Measurements from ENCODE around the gene WIZ.

WIZ gene

DNA sequence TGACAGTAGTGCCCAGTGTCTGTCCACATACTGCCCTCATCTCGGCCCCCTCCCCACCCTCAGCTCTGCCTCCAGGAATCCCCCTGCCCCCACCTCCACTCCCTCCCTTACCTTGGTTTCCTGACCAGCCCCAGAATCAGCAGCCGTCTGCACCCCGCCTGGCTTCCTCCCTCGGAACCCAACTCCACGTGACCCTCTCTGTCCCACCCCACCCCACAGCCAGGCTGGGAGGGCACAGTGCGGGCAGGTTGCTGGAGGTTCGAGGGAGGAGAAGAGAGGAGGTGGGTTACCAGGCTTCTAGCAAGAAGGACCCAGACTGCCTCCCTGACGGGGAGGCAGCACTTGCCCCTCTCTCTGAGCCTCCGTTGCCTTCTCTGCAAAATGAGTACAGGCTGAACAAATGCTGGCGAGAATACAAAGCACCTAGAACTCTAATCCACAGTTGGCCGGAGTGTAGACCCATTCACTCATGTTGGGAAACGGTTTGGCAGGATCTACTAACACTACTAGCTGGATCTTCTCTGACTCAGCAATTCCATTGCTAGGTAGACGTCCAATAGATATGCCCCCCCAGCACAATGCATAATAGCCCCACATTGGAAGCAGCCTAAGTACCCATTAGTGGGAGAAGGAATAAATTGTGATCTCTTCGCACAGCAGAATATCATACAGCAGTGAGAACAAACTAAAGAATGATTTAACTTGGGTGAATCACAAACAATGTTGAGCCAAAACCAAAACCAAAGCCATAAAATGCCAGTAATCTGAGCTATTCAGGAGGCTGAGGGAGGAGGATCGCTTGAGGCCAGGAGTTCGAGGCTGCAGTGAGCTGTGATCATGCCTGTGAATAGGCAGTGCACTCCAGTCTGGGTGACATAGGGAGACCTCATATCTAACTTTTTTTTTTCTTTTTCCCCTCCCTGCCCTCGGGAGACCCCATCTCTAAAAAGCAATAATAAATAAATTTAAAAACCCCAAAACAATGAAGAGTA is 14.9 kb upstream of the WIZ start, which contains the start of gene RASAL3:
TSS of gene RASAL3 (minus strand) at position 151 of the 992 bp plus-strand sequence. CDS start 186 bp downstream, outside the sequence.
- no peak for DNase-seq

DNA sequence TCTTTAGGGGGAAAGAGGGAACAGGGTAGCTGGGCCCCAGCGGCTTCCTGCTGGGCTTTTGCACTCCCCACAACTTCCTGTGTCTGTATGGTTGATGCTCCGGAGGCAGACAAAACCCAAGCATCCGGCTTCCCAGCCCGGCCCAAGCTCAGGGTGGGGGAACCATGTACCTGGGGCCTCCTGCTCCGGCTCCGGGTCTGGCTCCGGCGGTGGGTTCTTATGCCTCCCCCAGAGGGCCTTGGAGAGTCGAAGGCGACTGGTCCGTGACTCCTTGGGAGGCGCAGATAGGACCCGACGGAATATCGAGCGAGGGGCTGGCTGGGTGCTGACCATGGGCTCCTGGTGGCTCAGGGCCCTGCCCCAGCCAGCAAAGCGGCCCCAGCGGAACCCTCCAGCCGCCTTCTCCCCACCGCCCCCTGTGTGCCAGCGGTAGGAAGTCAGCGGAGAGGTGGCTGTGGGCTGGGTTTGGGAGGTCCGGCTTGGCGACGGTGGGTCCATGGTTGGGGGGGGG is 14.2 kb upstream of the WIZ start:
- no peak for DNase-seq

DNA sequence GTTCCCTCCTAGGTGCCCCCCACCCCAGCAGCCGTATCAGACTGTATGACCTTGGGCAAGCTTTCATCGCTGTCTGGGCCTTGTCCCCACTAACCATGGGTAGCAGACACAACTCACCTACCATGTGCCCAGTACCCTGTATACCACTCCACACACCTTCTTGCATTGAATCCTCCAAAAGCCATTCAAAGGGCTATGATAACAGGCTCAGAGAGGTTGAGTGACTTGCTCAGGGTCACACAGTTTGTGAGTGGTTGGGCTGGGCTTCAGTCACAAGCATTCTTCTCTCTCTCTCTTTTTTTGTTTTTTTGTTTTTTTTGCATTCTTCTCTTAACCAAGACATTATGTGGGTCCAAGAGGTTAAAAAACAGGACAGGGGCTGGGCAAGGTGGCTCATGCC is 11.9 kb upstream of the WIZ start:
- no peak for DNase-seq

DNA sequence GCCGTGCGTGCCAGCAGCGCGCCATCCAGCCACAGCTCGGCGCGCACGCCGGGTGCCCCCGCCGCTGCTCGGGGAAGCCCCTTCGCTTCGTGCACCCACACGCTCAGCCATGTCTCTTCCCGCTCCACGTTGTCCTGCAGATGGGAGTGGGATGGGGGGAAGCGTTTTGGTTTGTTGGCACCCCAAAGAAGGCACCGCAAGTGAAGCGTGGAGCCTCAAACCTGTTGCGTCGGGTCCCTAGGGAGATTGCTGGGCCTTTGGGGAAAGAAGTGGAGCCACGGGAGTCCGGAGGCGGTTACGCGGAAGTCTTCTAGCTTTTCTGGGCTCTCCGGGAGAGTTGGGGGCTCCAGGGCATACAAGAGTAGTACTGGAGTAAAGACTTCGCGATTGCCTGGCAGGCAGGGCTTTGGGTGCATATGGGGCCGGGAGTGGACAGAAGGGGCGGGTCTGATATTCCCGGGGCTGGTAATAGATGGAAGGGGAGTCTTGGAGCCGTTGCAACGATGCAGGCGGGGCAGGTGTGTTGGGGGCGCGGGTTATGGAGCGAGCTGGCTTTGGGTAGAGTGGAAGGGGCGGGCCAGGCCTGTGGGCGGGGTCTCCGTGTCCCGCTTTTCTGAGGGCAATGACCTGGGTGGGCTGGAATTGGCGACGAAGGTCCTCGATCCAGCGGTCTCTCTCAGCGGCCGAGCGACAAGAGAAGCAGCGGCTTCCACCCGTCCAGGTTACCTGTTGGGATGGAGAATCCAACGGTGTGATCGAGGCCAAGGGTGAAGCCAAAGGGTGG is 8.1 kb upstream of the WIZ start:
- DNase-seq: no peak

DNA sequence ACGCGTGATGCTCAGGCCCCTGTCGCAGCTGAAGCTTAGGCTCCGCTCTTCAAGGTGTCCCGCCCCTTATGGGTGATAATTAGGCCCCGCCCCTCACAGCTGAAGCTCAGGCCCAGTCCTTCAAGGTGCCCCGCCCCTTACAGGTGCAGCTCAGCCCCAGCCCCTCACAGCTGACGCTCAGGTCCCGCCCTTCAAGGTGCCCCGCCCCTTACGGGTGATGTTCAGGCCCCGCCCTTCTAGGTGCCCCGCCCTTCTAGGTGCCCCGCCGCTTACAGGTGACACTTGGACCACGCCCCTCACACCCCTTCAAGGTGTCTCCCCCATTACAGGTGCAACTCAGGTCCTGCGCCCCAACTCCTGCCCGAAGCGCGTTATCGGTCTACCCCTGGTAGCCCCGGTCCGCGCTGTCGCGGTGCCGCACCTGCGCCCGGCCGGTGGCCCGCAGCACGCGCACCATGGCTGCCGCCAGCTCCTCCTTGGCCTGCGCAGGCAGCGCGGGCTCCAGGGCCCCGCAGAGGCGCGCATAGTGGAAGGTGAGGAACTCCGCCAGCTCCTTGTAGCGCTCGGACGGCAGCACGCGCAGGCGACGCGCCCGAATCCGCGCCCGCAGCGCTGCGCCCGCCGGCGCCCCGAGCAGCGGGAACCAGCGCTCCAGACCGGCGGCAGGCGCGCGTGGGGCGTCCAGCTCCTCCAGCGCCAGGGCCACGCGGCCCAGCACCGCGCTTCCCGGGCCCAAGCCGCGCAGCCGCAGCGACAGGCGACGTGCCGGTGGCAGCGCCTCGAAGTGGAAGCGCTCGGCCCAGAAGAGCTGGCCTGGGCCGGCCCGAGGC is 7.3 kb upstream of the WIZ start:
- DNase-seq: peak; percentile 74

DNA sequence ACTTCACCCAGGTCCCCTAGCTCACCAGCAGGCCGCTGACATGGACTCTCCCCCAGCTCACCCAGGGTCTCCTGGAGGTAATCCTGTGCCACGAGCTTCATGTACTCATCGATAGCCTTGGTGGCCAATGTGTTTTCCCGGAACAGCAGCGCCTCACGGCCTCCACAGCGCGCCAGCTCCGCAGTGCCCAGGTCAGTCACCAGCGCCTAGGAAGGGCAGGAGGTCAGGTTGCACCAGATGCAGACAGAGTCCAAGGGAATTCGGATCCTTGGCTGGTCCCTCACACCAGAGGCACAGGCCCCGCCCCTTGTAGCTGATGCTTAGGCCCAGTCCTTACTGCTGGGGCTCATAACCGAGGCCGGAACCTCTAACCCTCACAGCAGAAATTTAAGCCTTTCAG is 6.7 kb upstream of the WIZ start:
- no peak for DNase-seq

DNA sequence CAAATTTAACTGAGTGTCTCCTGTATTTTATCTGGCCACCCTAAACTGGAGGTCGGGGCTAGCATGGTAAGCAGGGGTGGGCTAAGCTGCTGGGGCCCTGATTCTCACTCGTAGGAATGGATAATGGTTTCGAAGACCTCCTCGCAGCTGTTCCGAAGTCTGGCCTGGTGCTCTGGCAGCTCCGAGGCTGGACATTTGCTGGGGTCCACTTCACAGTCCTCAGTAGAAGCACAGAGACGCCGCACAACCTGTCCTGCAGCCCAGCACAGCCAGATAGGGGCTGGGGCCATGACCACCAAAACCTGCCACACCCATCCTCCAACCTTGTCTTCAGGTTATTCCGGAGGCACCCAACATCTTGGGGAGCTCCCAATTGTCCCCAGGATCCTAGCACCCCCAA is 6.2 kb upstream of the WIZ start:
- DNase-seq: no peak

DNA sequence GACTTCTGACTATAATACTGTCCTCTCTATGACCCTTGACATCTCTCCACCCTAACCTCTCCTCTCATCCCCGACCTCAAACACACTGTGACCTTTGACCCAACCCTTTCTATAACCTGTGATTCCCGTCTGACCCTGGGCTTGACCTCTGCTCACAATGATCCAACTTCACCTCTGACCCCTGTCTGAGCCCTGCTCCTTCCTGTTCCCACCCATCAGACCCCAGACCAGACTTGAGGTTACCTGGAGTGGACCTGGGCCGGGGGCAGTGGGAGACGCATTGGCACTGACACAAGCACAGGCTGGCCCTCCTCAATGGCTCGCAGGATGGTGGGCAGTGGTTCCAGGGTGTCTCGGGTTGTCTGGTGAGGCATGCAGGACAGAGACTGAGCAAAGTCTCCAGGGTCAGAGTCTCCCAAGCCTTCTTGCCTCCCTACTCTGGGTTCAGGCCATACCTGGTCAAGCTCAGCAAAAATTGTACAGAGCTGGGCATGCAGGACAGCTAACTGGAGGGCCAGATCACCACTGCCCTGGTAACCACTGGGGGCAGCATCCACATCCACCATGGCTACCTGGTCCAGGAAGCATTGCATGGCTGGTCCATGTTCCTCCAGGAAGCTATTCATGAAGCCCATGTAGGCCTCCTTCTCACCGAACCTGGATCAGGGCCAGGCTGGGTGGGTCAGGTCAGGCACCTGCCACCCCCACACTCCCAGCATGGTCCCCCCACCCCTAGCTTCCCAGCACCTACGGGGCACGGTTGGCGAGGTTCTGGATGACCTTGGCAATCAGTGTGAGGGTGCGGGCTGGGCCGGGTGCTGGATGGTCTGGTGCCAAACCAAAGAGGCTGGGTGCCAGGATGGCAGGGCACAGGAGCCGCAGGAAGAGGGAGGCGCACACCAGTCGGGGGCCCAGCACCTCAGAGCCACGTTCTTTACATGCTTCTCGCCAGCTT is 4.4 kb upstream of the WIZ start:
- no peak for DNase-seq

DNA sequence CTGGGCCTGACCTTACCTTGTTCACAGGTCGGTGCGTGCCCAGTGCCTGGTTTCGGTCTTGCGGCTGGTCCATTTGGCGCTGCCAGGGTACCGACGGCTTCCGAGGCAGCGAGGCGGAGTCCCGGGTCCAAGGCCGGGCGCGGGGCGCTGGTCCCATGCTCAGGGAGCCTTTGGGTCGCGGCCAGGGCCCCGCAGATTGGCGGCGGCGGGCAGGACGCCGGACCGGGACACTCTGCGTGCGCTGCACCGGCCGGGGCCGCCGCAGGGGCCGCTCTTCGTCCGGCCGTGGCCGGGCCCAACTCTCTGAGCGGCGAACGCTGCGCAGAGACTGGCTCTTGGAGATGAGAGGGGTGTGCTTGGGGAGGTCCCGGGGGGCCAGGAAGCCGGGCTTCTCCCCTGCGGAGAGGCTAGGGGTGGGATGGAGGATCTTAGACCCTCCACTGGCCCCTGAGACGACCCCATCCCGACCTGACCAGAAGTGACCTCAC is 3.4 kb upstream of the WIZ start:
- DNase-seq: no peak

DNA sequence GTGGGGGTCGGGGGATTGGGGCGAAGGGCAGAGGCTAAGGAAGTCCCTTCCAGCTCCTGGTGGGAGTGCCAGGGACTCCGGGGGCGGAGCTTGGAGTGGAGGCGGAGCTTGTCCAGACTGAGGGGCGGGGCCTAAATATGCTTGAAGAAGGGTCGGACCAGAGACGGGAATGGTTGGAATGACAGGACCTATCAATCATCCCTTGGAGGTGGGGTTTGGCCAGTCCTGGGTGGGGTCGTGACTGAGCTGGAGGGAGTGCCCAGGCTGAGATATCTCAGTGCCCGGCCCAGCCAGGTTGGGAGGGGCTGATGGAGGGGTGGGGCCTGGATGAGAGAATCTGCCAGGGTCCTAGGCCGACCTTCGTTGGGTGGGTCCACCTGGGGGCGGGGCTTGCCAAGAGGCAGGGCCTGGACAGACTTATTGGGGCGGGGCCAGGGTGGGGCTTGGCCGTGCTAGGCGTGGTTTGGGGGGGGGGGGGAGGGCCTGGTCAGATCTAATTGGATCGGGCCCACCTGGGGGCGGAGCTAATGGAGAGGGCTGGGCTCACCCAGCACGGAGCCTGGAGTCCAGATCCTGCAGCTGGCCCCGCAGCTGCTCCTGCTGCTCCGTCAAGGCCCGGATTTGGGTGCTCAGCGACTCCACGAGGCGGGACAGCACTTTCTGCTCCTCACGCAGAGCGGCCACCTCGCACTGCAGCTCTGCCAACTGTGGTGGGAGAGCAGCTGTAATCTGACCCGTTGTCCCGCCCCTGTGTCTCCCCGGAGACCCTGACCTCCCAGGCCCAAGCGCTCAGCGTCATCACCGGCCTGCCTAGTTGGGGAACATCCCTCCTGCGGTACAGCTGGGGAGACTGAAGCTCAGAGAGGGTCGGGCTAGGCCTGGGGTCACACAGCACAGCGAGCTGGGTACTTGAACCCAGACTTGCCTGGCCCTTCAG is 2.6 kb upstream of the WIZ start:
- peak; percentile 46 for DNase-seq

DNA sequence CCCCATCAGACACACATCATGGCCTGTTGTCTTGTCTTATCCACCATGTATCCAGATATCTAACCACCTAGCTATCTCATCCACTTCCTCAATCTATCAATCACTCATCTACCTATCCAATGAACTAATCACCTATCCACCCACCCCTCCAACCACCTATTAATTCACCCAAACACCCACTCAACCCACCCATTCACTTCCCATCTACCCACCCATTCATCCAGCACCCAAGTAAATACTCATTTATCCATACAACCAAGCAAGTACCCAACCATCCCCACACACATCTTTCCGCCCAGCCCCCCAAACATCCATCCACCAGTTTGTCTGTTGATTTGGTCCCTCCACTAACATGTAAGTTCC is 753 bp upstream of the WIZ start:
- DNase-seq: no peak

DNA sequence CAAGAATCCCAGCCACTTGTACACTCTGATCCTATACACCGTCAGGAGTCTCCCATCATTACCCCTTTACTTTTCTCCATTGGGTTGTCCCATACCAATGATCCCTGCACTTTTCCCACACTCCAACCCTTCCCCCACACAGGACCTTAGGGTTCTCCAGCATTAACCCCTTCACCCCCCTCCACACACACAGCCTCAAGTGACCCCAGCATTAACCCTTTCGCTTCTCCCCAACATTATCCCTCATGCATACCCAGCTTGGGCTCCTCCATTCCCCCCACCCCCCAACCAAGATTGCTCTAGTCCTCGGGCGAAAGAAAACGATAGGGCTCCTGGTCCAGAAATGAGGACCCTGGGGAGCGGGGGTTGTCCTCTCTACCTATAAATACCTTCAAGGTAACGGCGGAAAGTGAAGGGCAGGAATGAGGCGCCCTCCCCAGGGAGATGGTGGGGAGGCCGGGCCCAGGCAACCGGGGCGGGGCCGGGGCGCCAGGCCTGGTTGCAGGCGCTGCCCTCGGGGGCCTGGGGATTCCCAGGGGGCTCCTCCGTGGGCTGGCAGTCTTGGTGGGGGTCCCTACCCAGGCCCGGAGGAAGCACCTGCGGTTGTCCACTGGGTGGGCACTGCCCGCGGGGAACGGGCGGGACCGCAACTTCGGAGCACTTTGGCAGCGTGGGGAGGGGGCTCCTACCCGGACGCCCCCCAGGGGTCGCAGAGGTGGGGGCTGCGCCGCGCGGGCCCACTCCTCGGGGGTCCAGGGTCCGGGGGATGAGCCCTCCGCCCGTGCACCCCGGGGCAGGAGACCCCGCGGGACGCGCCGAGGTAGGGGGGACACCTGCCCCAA is 757 bp downstream of the WIZ start:
- DNase-seq: no peak

DNA sequence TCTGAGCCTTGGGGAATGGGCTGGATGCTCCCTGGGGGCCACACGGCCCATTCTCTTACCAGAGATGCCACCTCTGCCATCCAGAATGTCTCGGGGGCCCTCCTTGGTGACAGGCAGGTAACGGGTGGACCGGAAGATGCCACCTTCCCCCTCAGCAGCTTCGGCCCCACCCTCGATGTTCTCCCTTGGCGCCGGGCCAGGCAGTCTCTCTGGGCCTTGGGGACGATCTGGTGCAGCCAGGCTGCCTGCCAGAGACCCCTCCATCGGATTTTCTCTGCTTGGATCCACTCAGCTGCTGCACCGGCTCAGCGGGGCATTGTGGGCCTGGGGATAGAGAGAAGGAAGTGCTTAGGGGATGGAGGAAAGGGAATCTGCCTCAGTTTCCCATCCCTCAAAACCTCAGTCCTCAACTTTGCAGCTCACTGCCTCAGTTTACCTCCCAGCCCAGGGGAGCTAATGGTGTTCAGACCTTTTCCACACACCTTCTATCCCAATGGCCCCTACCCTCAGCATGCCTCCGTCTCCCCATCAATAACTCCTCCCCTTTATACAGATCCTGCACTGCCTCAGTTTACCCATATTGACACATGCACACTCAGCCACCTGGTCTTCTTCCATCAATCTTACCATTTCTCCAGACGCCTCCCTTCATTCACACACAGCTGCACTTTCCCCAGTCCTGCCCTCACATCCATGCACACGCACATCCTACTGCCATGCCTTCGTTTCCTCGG is 1.5 kb downstream of the WIZ start:
- DNase-seq: no peak

DNA sequence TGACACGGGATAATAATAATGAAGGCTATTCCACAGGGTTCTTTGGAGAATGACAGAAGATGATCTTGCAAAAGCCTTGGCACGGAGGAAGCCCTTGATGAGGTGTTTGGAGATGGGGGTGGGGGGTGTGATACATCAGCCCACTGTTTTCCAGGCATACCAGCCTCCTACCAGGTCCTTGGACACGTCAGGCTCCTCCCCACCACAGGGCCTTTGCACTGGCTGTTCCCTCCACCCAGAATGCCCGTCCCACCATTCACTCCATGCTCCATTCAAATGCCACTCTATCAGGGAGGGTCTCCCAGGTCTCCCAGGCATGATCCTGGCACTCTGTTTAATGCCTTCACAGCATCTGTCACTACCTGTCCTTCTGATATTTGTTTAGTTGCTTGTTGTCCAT is 2.7 kb downstream of the WIZ start:
- DNase-seq: no peak

DNA sequence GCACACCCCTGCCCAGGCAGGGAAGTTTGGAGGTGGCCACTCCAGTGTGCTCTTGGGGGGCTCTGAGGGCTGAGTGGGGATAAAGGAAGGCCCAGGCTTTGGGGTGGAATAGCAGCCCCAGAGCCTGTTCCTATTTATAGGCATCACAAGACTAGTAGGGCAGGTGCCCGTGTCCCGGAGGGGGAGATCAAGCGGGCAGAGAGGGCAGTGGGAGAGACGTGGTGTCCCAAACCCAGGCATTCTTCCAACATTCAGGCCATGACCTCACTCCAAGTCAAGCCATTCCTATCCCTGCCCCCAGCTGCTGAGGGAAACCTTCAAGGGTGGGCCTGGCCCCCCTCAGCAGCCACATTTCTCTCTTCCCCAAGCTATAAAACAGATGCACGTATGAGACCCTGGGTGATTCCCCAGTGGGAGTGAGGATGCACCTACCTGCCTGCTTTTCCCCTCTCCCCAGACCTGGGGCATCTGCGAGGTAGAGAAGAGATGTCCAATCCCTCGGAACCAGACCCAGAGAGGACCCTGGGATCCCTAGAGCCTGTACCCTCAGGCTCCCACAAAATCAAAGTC is 3.9 kb downstream of the WIZ start:
- no peak for DNase-seq

DNA sequence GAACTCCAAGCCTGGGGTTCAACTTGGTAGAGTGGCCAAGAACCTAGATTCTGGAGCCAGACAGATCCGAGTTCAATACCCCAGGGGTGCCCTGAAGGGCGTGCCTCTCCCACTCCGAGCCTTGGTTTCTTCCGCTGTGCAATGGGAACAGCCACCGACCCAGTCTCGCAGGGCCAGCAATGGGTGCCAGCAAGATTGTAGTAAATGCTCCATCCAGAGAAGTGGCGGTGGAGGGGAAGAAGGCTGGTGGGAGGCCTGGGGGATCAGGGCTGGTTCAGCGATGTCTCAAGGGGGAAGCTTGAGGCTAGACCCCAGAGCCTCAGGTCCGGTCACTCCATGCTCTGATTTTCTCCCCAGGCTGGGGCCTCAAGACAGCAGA is 4.5 kb downstream of the WIZ start:
- no peak for DNase-seq

DNA sequence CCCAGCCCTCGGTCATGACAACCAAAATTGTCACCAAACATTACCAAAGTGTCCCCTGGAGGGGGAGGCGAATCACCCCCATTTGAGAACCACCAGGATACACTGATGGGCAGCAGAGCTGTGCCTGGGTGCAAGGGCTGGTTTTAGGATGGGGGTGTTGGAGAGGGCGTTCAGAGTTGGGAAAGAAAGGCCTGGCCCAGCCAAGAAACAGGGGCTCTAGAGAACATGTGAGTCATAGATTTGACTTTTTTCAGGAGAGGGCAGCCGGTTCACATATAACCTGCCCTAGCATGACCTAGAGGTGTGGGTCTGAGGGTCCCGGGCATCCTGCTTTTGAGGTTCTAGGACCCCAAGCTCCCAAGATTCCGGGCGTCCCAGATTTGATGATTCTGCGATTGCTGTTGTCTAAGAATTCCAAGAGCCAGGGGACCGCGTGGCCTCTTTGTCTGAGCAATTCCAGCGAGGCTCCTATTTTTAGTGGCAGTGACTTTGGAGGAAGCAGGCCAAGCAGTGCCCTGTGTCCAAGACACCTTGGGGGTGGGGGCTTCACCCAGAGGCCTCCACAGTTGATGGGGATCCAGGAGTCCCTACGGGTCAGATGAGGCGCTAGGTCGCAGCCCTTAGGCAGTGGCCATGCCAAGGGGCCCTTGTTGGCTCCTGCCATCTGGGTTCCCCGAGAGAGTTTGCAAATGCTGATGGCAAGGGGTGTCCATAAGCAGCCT is 5.1 kb downstream of the WIZ start:
- DNase-seq: no peak

DNA sequence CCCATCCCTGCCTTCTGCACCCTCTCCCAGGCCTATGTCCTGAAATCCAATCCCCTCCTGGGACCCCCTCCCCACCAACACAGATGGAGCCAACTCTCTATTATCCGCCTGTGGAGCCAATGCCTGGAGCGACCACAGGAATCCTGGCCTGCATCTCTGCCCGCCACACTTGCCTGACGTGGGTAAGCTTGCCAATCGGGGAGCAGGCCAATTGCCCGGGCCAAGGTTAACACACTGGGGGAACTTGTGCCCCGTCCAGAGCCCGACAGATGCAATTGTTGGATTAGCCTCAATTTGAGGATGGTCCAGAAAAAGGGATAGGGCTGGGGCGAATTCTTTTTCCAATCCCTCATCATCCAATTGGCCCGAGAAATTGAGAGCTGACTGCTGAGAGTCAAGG is 5.9 kb downstream of the WIZ start:
- no peak for DNase-seq

Data from NCI-H748 treated with DMSO at 0.1 percent for 48 hours (cell line).